Bronchial epithelial cell (primary cell): ENCODE results near the gene ITPR2. TPM values are rescaled to one million over a fixed set of nuclear protein-coding genes. Genes with fewer than 3 reads are reported as not detected.

Experiments used
- DNase-seq: peaks from one replicate; pipeline ENCODE4 v3.0.0-alpha.2; 2010; ENCODE audit warnings: low read depth
- FAIRE-seq: peaks from 2 replicates; lab custom pipeline; 2011; peaks lifted over from hg19 to GRCh38; lab: Jason Lieb, UNC
- H3K27me3 ChIP-seq: 2 replicates; pipeline ENCODE4 v1.5.1; 2011; ENCODE audit warnings: low read length; ENCODE audit not compliant: control insufficient read depth, insufficient read depth
- H3K36me3 ChIP-seq: 2 replicates; pipeline ENCODE4 v1.5.1; 2011; ENCODE audit warnings: low read length; ENCODE audit not compliant: control insufficient read depth, insufficient read depth
- H3K4me3 ChIP-seq: 2 replicates; pipeline ENCODE4 v1.5.1; 2011; ENCODE audit warnings: mild to moderate bottlenecking, low read depth, low read length, control low read depth
- CTCF ChIP-seq: IDR thresholded peaks from 2 replicates; pipeline ENCODE4 v1.5.1; 2011; ENCODE audit warnings: mild to moderate bottlenecking, moderate library complexity, low read length, control low read depth, inconsistent platforms; ENCODE audit not compliant: insufficient read depth, severe bottlenecking
- total RNA-seq: library from RNA; depleted of rRNA; stranded (reverse); fragments of >200 nt; gene quantifications from 2 replicates; pipeline ENCODE4 v1.2.1, GENCODE V29; 2014

The ITPR2 gene
- total RNA-seq, 1 donor from 2014 or later = 5.8 TPM

DNA sequence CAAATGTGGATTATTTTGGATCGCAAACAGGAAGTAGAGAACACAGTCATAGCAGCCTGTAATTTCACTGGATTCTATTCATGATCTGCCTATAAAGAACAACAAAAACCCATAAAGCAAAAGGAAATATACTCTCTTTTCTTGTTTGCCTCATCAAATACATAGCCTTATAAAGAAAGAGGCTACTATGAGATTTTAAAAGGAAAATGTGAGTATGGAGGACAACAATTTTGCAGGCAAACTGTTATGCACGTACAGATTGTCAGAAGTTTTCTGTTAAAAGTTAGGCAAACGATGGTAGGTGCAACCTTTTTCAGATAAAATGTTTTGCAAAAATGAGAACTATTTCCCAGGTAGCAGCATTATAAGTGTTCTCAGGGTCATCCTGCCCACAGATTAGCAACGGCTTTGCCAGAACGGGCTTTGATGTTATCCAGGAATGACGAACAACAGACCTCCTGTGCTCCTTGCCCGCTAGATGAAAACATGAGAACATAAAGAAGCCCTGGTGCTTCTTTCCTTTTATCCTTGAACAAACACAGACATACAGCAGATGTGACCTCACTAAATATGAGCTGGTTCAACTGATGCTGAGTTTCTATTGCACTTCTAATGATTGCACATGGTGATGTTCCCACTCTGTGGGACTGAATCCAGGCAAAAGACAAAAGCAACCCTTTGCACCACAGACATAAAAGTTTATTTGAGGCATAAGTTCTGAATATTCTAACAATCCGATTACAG is 88.1 kb downstream of the ITPR2 start:
- H3K27me3 ChIP-seq = no peaks in the 10 kb centered on the region
- no peak overlapping the region for H3K4me3 ChIP-seq
- TF ChIP-seq CTCF = no peak
- no peak for FAIRE-seq
- no peak for DNase-seq
- H3K36me3 ChIP-seq = no peaks in the 10 kb centered on the region

- TF ChIP-seq CTCF = no peak
- no peak for FAIRE-seq
- H3K27me3 ChIP-seq = no peaks in the 10 kb centered on the region
- H3K36me3 ChIP-seq = no peaks in the 10 kb centered on the region
- no peak overlapping the region for H3K4me3 ChIP-seq
- no peak for DNase-seq
Measured at GRCh38 chr12:26744042-26744626, 88.9 kb downstream of the ITPR2 start.

DNA sequence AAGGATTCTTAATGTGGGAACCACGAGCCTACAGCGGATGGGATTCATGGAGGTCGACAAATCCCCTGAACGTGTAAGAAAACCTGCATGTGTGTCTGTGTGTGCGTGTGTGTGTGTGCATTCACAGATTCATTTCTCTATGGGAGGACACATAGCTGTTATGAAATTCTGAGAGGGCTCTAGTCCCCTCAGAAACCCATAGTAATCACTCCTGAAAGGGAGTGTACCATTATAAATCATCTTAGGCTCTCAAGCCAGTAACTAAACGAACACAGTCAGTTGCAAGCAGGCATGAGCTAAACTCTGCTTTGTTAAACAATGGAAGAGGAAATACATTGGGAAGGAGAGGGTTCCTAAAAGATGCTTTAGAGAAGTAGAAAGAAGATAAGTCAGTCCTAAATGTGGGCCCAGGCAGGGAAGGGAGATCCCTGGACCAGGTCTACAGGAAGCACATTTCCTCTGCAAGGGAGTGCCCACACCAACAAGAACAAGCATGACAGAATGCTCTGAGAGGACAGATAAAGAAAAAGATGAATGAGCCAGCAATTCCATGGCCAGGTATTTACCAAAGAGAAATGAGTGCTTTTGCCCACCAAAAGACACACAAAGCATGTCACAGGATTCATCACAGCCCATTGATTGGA is 91.3 kb downstream of the ITPR2 start:
- TF ChIP-seq CTCF = no peak
- FAIRE-seq (peak; percentile 18), DNase-seq (peak; percentile 45)

GRCh38 chr12:26740991-26741390 is 92.0 kb downstream of the ITPR2 start:
- Histone ChIP-seq H3K27me3 (no peaks in the 10 kb centered on the region), H3K36me3 (no peaks in the 10 kb centered on the region), H3K4me3 (no peak overlapping the region)
- peak; percentile 23 for DNase-seq
- FAIRE-seq = no peak
- TF ChIP-seq CTCF = no peak

More for the DNA sequence above, 91.3 kb downstream of the ITPR2 start:
- Histone ChIP-seq H3K4me3 (no peak overlapping the region), H3K36me3 (no peaks in the 10 kb centered on the region), H3K27me3 (no peaks in the 10 kb centered on the region)

- FAIRE-seq (no peak), DNase-seq (no peak)
- Histone ChIP-seq H3K4me3 (no peak overlapping the region), H3K27me3 (no peaks in the 10 kb centered on the region), H3K36me3 (no peaks in the 10 kb centered on the region)
- no peak for TF ChIP-seq CTCF
Measured at GRCh38 chr12:26740348-26740747, 92.6 kb downstream of the ITPR2 start.
